Omental fat pad (tissue), 4 donors: ENCODE measurements around the gene GGTA1. TPM values are rescaled to one million over a fixed set of nuclear protein-coding genes. Genes with fewer than 3 reads are reported as not detected.

Source experiments
- ATAC-seq: fragments of 150-250 bp; one replicate; pipeline ENCODE4 v1.9.1; 2016; ENCODE audit warnings: mild to moderate bottlenecking, moderate library complexity; ENCODE audit not compliant: low FRiP score
- DNase-seq: peaks from one replicate; pipeline ENCODE4 v3.0.0-alpha.2; 2019; ENCODE audit warnings: low spot score
- CTCF ChIP-seq, 3 donors: fragments of 450-650 bp; IDR thresholded peaks; one replicate each; pipeline ENCODE4 v1.5.1; 2016 to 2017; ENCODE audit warnings: antibody characterized with exemption in 3 of 3, mild to moderate bottlenecking in 3 of 3, moderate library complexity in 2 of 3
- total RNA-seq, 4 donors: library from RNA; depleted of rRNA; stranded (reverse); fragments of >200 nt; gene quantifications; one replicate each; pipeline ENCODE4 v1.1.0, GENCODE V29; 2016

Gene GGTA1
- total RNA-seq, 4 donors from 2014 or later = 9.1 to 28.5 (median 19.8) TPM

GRCh38 chr9:121452085-121452484 is 47.6 kb downstream of the GGTA1 start:
- no peak for DNase-seq
- no peak for TF ChIP-seq CTCF (IDR thresholded peaks at IDR 0.05)
- ATAC-seq = no peak

- DNase-seq = no peak
- no peak for TF ChIP-seq CTCF (IDR thresholded peaks at IDR 0.05)
- no peak for ATAC-seq
Measured at GRCh38 chr9:121451586-121451985, 48.1 kb downstream of the GGTA1 start.

- ATAC-seq = no peak
- no peak for DNase-seq
- no peak for TF ChIP-seq CTCF (IDR thresholded peaks at IDR 0.05)
Measured at GRCh38 chr9:121450241-121450640, 49.4 kb downstream of the GGTA1 start.

GRCh38 chr9:121449786-121450185 is 49.9 kb downstream of the GGTA1 start:
- DNase-seq = no peak
- no peak for TF ChIP-seq CTCF (IDR thresholded peaks at IDR 0.05)
- ATAC-seq = no peak

GRCh38 chr9:121447321-121447834 is 52.3 kb downstream of the GGTA1 start:
- DNase-seq (no peak), ATAC-seq (no peak)
- no peak for TF ChIP-seq CTCF (IDR thresholded peaks at IDR 0.05)

- no peak for ATAC-seq
- no peak for TF ChIP-seq CTCF (IDR thresholded peaks at IDR 0.05)
- no peak for DNase-seq
Measured at GRCh38 chr9:121445986-121446385, 53.7 kb downstream of the GGTA1 start.

- ATAC-seq = no peak
- TF ChIP-seq CTCF (IDR thresholded peaks at IDR 0.05) = no peak
- no peak for DNase-seq
Measured at GRCh38 chr9:121443981-121444380, 55.7 kb downstream of the GGTA1 start.
